HG03097 (cell line): ENCODE results near the gene KIAA1217.
"Not testable (repeated sequence)": the region's sequence is repeated elsewhere in the genome, so short reads cannot be mapped to it uniquely, and the experiment has no call there.

Experiments used
- ATAC-seq: cut with Tn5 transposase; IDR thresholded peaks from one replicate; pipeline ENCODE4 v1.9.1; 2021; ENCODE audit not compliant: unreplicated experiment, low FRiP score

KIAA1217 gene

DNA sequence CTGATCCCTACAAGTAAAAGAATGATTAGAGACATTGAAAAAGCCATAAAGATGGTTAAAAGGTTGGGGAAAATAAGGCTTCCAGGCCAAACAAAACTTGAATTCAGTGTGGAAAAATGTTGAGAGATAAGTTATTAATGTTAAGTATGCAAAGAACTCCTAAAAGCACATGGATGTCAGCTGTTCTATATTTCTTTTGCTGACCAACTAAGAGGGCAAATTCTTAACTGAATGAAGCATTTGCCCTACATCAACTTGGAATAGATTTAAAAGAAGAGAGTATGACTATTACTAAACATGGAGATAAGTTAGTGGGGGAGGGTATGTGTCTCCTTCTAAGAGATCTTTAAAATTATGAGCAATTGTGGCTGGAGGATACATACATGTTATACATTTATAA, 124.8 kb downstream of the KIAA1217 start:
- no peak for ATAC-seq

DNA sequence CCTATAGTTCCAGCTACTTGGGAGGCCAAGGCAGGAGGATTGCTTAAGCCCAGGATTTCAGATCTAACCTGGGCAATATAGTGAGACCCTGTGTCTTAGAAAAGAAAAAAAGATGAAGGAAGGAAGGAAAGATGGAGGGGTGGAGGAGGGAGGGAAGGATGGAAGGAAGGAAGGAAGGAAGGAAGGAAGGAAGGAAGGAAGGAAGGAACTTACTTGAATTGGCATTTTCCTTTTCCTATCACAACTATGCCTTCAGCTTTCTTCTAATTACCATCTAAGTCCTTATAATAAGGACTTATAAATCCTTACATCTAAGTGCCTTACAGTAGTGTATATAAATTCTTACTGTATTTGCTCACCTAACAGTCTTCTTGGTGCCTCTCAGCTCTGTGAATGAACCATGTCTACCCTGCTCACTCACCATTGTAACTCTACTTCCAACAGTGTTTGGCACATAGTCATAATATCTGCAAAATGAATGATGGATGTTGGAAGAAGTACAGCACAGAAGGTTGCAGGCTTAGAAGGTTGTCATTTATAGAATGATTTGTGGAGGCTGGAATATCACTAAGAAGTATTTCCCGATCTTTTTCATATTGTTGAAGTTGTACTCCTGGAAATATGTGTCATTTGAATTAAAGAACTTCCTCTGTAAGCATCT, 125.5 kb downstream of the KIAA1217 start:
- ATAC-seq: no peak

DNA sequence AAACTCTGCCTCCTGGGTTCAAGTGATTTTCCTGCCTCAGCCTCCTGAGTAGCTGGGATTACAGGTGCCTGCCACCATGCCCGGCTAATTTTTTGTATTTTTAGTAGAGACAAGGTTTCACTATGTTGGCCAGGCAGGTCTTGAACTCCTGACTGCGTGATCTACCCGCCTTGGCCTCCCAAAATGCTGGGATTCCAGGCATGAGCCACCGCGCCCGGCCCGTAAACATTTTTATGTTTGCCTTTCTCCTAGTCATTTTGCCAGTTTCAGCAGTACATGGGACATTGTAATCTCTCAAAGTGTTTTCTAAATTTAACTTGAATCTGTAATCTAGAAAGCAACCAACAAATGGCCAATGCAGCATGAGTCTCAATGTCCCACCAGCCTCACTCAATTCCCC, 128.8 kb downstream of the KIAA1217 start:
- not testable (repeated sequence) for ATAC-seq

DNA sequence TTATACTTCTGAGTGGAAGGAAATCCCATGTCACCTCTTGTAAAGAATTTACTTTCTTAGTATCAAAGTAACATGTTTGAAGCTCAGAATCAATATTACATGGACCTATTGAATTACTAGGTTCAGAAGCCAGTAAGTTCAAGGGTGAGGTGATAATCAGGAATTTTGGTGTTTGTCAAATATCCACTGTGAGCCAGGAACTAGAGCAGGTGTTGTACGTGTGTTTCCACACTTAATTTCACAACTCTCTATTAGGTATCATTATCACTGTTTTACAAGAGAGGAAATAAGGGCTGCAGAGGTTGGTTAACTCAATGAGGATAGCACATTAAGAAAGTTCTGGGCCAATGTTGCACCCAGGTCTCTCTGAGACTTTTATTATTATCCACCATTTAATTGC, 130.4 kb downstream of the KIAA1217 start:
- ATAC-seq: no peak

DNA sequence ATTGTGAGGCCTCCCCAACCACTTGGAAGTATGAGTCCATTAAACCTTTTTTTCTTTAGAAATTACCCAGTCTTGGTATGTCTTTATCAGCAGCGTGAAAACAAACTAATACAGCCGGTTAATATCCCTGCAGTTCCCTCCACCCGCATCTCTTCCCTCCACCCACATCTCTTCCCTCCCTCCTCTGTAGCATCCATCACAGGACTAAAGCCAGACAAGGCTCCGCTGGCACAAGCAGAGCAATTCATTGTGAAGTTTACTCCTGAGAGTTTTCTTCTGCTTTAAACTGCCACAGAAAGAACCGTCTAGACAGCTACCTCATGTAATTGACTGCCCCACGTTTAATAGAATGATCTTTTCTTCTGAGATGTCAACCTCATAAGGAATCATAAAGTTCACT, 131.5 kb downstream of the KIAA1217 start:
- ATAC-seq: no peak

DNA sequence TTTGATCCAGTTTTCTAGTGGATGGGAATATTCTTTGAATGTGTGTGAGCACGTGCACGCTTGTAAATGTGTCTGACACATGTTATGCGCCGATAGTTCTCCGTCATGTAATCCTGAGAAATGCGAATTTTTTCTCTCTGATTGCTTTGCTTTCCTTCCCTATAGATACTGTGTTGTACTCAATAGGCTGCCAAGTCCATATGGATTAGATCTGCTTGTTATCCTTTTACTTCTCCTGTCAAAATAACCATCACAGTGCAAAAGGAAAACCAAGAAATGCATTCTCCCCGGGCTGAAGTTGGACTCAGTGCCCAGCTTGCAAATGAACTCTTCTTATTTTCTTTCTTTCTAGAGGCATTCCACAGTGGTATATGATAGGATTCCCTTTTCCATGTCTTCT, 131.9 kb downstream of the KIAA1217 start:
- ATAC-seq: no peak

DNA sequence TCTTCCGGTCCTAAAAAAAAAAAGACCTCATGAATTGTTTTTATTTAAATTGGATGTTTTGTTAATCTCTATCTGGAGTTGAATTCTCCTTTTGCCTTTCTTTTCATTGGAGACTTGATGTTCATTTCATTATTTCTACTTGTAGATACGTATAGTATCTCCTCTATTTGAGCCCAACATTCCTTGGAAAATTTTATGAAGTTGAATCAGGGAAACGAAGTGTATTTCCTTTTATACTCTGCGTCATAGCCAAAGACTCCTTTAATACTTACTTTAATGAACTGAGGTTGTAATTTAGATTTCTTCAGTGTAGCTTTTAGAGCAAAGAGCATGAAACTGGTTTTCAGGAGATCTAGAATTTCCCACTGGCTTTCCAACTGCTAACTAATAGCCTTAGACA, 132.4 kb downstream of the KIAA1217 start:
- no peak for ATAC-seq

DNA sequence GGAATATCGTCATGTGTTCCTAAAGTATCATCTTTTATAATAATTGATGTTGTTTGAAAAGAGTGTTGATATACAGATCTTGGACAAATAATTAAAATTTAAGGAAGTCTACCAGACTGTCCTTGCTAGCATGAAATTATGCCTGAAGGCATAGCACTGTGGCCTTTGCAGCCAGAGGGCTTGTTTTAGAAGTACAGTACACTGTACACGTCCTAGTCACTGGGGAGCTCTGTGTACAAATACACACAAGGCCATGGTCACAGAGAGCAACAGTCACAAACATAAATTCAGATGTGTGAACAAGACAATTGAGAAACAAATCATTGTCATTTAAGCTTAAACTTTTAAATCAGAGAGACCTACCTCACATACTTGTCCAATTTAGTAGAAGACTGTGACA, 133.0 kb downstream of the KIAA1217 start:
- no peak for ATAC-seq

DNA sequence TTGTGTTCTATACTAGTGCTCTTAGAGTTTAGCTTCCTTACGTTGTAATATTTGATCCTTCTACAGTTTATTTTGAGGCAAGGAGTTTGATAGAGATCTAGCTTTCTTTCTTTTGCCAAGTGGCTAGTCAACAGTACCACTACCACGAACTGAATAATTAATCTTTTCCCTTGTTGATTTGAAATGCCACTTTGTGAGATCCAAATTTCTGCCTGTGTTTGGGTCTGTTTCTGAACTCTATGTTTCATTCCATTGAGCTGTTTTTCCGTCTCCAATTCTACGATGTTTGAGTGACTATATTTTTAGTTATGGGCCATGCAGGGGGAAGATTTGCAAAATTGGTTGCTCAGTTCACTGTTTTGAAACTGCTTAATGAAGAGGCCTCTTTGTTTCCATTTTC, 134.7 kb downstream of the KIAA1217 start:
- no peak for ATAC-seq

DNA sequence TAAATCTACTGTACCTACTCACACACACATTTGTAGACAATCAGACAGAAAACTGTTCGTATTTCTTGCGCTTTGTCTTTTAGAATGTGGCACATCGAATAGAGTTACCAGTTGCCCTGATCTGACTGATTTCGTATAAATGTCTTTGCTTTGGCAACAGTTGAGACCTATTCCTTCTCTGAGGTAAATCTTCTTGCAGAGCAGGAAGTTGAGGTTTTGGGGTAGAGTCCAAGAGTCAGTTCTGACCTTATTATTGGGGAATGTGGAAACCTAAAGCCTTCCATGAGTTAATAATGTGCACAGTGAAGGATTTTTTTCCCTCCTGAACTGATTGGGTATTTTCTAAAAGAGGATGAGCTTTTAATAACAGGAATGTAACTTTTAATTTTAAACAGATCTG, 135.3 kb downstream of the KIAA1217 start:
- ATAC-seq: no peak

DNA sequence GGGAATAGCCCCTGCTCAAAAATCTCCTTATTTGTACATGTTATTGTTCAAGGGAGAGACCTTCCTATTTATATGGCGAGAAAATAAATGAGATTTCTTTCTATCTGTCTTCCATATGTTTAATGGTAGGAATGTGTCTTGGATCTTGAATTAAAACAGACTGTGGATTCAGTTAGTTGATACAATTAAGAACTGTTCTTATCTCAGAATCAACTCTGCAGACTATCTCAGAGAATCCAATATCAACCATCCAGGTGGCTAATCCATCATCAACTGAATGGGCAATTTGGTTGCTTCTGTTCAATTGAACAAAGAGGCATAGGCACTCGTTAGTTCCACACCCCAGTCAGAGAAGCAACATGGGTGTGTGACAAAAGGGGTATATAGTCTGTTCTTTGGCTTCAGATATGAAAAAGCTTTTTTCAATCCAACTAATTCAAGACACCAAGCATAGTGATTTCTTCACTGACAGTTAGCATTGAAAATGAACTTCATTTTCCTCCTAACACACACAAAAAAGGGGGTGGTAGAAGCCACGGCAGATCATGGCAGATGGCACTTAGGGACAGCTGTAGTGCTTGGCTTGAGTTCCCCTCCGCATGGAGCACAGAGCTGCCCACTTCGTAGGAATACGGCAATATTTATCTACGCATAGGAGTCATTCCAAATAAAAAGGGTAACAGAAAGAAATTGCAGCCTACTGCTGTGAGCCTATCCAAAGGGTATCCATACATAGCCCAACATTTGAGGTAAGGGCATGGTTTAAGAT, 135.9 kb downstream of the KIAA1217 start:
- ATAC-seq: no peak

DNA sequence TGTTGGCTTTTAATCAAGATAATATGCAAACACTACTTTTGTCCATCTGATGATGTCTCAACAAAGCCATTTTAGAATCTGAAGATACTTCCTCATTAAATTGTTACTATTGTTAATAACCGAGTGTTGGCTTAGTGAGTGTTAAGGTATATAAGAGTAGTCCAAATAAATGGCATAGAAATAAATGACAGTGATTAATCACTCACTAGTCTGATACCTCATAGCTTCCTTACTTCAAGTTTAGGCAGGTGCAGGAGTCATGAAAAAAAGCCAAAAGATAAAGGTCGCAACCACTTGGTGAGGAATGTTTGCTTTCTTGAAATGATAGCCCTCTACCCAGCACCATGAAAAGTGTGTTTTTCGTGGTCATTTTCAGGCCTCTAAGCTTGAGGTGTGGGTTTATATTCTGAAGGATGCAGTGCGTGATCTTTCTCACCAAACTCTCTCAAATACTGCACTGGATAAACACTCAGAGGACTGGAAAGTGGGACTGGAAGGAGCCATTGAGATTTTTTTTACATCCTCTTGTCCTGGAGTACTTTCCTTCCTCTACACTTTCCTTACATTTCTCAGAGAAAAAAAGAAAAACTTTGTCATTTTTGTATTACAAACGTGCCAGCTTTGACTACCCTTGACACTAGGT, 138.1 kb downstream of the KIAA1217 start:
- ATAC-seq: no peak

DNA sequence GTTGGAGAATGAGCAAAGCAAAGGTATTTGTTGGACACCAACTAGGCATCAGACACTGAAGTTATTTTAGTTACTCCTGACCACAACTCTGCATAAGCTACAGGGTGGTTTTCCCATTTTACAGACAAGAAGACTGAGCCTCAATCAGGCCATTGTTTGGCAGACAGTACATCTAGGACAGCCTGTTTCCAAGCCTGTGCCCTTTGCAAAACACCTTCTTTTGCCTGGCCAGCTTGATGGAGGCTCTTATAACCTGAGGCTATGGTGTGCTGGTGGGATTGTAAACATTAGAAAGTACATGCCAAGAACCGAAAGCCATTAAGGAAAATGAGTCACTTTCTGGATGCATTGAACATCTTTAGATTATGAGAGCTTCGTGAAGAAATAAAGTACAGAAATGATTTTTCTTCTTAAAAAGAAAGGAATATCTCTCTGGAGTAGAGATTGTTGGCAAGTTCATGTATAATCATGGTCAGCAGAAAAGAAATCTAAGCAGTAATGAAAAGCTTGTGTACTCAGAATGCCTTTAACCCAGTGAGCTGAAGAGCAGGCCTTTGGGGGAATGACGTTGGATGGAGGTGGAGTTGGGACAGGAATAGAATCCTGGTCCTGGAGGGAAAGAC, 140.6 kb downstream of the KIAA1217 start:
- no peak for ATAC-seq

DNA sequence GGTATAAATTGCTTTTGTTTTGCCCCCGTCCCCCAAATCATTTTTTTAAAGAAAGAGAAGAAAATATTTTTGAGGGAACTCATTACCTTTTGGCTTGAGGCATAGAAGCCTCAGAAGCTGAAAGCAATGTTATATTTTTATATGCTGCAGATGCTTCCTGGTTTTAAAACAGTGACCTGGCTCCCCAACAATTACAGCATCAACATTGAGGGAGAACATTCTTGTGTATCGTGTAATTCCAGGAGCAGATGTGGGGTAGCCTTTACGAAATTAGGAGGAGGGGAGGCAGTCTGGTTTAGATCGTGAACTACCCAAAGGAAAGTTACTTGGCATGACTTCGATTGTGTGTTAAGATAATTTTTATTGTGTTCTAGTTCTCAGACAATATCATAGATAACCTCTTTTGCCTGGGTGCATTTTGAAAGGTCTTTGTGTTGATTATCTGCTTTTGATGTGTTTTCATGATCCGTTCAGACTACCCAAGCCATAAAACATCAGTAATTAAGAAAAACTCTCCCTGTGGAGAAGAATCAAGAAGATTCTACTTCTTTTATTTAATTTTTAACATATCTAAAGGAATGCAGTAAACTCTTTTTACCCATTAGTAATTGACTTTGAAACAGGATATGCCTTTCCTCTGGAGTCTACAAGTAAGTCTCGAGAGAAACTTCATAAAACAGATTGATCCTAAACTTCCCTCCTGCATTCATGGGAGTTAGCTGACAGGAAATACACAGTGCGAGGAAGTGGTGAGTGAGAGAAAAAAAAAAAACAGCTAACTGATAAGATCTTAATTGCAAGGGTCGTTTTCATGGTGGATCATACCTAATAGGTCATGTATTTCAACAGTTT, 141.4 kb downstream of the KIAA1217 start:
- no peak for ATAC-seq

DNA sequence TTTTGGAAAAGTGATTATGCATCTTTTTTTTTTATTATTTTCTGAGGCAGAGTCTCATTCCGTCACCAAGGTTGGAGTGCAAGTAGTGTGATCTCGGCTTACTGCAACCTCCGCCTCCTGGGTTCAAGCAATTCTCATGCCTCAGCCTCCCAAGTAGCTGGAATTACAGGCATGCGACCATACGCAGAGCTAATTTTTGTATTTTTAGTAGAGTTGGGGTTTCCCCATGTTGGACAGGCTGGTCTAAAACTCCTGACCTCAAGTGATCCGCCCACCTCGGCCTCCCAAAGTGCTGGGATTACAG, 141.9 kb downstream of the KIAA1217 start:
- ATAC-seq: not testable (repeated sequence)

DNA sequence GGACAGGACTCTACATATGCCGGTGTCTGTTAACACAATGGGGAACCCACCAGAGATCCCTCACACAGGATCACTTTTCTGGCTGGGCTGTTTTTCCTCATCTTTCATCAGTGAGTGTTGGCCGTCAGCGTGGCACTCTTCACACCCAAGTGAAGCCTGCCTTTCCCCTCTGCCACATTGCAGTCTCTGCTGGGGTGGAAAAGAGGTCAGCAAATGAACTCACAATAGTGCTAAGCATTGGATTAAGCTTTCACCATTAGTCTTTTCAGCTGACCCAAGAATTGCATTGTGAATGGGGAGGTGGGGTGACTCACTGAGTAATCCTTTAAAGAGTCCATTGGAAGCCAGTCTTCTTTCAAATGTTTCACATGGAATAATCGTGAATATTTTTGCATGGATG, 143.0 kb downstream of the KIAA1217 start:
- ATAC-seq: no peak

DNA sequence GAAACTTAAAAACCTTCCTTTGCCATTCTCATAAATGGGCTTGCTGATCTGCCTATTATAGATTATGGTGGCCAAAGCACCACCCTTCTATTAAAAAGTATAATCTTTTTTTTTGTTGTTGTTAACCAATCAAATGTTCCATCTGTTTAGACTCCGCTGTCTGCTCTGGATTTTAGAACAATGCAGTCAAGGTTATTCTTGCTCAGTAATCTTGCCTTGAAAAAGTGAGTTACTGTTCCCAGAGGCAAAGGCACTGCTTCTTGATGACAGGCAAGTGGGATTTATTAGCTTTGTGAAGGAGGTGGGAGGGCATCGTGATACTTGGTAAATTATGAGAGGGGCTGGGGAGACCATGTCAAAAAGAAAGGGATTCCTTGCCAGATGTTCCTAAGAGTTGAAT, 143.5 kb downstream of the KIAA1217 start:
- ATAC-seq: no peak

DNA sequence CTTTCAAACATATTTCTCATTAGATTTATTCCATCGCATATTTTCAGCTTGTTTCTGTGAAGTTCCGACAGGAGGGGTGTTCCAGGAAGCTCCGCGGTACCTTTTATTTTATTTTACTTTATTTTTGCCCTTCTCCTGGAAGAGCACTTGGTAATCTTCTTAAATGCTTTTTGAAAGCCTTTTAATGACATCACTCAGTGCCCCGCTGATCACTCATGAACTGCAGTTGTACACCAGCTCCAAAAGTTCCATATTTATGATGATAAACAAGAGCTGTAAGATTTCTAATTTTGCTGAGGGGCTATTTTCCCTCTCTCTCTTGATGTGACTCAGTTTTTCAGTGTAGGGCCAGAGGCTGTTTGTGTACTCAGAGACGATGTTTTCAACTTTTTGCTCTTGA, 144.4 kb downstream of the KIAA1217 start:
- no peak for ATAC-seq

DNA sequence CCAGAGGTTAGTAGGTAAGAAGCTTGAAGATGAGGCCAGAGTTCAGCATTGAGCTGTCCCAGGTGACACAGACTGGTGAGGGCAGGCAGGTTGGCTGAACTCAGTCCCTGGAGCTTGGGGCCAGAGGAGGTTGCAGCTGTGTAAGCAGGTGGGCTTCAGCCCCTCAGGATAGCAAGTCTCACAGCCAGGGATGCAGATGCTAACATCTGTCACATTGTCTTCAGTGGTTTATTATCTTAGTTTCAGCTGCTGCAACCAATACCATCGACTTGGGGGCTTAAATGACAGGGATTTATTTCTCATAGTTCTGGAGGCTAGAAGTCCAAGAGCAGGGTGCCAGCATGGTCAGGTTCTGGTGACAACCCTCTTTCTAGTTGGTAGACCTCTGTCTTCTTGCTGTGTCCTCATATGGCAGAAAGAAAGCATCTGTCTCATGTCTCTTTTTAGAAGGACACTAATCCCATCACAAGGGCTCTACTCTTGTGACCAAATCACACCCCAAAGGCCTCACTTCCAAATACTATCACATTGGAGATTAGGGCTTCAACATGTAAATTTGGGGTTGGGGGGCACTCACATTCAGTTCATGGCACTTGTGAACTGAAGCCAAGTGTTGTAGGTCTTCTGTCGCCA, 146.2 kb downstream of the KIAA1217 start:
- no peak for ATAC-seq

DNA sequence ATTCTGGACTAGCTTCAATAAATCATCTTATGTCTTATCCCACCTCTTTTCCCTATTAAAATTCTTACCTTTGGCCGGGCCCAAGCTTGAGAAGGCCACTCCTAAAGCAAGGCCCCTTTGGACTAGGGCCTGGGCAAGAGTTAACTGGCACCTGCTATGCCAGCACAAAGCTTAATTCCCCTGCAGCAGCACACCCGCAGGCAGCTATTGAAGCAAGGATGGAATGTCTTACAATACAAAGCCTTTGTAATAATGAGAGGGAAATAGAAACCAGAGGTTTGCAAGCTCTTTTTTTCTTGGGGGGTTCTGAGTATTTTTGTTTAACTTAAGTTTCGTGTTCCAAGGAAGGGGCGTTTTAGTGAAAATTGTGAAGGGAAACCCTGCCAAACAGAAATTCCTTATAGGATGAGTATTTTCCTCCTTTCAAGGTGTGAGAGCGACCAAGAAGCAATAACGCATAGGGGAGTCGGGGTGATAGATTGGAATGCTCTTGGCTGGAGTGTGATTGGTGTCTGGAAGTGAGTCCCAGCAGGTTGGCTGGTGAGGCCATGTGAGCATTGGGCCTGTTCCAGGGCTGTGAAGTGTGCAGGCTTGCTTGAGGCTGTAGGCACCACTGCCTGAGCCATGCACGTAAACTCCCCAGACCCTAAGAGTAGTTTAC, 148.5 kb downstream of the KIAA1217 start:
- ATAC-seq: no peak
